ENCODE data around the gene CCDC144A.
"Not testable (repeated sequence)": the region's sequence is repeated elsewhere in the genome, so short reads cannot be mapped to it uniquely, and the experiment has no call there.

The CCDC144A gene

DNA sequence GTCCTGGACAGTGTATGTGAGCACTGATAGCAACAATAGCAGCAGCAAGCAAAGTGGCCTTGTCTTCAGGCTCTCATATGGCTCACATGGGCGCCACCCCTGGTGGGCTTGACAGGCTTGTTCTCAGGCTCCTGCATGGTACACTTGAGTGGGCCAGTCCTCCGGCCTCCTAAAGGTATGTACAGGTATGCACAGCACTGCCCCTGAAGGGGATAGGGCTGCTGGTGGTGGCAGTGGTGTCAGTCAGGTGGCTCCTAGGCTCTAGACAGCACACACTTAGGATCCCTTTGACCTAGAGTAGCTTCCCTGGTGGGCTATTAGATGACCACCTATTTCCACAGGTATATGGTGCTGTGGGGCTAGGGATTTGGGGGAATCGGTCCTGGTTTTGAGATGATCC lies 67.5 kb downstream of the CCDC144A start:
- DNase-seq (ENCODE audit: low spot score), result not testable (repeated sequence)

DNA sequence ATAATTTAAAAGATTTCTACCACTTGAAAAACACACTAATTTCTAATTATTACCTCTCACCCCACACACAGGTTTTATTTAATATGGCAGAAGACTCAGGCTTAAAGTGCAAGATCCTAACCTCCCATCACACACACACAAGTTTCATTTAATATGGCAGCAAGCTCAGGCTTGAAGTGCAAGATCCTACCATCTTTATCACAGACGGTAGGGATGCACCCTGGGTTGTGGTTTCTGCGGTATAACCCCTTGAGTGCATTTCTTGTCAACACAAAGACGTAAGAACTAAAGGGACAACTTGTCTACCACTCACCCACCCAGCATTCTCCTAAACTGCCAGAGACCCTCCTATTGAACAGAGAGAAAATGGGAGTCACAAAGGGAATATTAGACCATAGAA lies 68.1 kb downstream of the CCDC144A start:
- DNase-seq (ENCODE audit: low spot score), result not testable (repeated sequence)

DNA sequence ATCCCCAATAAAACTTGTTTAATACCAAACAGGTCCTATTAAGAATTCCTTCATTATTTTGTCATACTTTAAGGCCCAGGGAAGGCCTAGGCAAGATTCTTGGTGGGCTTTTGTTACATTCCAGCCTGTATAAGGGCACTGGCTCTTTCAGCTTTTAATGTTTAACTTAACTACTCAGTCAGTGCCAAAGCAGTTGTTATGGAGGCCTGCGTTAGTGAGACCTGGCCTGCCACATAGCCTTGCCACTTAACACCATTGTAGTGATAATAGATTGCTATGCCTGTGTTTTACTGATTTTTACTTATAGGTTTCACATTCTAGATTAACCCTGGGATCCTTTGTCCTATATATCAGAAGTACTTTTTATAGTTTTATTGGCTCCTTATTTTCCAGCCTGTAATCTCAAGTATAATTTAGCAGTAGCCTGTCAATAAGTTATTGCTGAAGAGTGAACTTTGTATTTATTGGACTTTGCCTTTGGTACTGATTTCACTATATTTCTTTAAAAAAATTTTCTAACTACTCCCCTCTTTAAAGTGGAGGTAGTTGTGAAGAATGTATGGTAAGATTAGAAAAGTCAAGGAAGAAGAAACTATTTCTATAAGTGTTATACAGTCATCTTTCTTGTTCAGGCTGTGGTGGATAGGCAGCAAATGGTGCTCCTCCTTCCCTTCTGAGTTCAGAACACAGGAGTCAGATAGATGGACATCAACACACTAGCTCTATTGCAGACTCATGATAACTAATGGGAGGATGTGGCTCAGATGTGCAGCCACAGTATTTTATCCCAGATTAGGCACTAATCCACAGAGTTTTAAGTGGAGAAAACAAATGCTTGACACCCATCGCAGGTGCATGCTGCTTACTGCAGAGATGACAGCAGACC lies 78.5 kb downstream of the CCDC144A start:
- DNase-seq (ENCODE audit: low spot score), result not testable (repeated sequence)

DNA sequence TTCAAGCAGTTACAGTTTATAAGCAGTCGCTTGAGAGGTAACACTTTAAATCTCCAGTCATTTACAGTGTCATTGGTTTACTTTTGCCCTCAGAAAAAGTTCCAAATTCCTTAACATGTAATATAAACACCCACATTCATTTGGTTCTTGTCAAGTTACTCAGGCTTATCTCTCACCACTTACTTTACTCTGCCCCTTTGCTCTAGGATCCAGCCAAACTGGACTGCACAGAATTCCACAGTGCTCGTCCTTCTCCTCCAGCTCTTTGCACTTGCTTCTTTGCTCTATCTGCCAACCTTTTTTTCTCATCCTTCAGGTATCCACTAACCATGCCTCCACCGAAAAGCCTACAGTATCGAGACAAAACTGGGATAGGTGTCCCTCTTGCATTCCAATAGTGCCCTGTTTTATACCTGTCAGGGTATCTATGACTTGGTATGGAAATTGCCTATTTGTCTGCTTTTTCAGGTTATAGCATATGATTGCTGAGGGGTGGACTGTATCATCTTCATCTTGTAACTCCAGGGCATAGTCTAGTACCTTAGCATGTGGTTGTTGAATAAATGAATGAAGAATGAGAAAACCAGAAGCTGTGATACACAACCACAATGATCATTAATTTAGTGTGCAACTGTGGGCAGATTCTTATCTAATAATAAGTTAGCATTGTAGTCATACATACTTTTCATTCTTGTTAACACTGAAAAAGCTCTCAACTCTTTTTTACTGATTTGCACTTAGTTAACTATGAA lies 82.5 kb downstream of the CCDC144A start:
- DNase-seq (ENCODE audit: low spot score), result not testable (repeated sequence)

DNA sequence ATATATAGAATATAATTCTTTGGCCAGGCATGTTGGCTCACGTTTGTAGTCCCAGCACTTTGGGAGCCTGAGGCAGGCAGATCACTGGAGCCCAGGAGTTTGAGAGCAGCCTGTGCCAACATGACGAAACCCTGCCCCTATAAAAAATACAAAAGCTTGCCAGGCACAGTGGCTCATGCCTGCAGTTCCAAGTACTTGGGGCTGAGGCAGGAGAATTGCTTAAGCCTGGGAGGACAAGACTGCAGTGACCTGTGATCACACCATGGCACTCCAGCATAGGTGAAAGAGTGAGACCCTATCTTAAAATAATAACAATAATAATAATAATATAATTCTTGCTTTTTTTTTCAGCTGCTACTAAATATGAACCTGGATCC lies 83.1 kb downstream of the CCDC144A start:
- DNase-seq (ENCODE audit: low spot score), result not testable (repeated sequence)

DNA sequence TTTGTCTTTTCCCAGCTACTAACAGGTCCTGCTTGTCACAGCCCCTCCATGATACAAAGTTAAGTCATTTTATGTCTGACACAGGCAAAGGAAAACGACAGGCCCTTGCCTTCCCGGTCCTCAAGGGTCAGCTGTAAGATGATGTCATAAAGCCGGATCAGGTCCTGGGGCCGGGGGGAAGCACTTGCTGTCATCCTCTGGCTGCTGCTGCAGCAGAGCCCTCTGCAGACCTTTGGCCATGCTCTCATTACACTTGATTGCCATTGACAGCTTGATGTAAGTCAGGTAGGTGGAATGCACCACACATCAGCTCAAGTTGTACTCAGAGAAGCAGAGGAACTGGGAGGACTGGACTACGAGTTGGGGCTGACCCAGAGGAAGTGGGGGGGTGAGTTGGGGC lies 97.8 kb downstream of the CCDC144A start:
- DNase-seq (ENCODE audit: low spot score), result peak; percentile 1

DNA sequence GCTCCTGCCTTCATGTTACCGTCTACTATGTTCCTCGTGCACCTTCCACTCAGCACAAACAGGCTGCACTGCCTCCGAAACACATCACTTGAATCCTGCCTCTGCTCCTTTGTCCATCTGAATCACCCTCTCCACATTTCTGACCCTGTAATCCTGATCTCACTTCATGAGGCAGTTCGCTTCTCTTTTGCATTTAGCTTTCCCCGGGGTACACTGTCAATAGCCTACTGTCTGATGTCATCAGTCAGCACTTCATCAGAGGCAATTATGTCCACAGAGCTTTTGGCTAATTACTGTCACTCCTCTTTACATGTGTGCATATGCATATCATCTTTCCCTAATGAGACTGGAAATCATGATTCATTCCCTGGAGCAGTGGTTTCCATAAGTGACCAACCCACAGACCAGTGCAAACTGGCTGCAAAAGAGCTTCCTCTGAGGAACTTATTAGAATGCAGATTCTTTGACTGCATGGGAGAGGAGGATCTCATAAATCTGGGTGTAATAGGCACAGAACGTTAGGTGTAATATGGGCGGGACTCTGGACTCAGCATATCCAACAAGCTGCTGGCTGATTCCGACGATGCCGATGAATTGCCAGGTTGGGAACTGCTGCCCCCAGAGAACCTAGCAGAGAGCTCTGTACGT lies 99.0 kb downstream of the CCDC144A start:
- DNase-seq (ENCODE audit: low spot score), result not testable (repeated sequence)

DNA sequence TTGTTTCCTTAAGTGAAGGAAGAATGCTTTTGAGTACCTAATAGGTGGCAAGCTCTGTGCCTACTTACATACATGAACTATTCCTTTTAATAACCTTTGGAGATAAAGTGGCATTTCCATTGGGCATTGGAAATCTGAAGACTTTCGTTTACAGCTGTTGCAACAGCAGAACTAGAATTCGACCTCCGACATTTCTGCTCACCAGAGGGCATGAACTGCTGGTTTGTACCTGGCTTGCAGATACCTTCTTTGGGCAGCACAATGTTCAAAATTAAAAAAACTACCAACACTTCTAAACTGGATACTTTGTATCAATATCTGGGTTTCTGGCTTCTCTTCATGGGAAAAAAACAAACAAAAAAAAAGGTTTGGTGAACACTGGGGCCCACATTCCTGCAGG lies 99.6 kb downstream of the CCDC144A start:
- DNase-seq (ENCODE audit: low spot score), result not testable (repeated sequence)

DNA sequence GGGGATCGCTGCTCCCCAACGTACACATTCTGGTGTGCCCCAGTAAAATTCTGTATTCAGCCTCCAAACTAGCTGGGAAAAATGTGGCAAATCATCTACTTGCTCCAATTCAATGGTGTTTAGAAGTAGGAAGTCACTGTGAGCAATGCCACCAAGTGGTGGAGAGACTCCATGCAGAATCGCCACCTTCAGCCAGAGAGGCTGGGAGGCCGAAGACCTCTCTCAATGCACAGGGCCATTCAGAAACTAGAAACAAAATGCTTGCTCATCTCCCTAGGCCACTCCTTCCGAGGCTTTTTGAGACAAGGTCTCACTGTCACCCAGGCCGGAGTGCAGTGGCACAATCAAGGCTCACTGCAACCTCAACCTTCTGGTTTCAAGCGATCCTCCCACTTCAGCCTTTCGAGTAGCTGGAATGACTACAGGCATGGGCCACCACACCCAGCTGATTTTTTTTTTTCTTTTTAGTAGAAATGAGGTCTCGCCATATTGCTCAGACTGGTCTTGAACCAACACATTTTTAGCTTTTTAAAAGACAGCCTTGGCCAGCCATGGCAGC lies 100.4 kb downstream of the CCDC144A start:
- not testable (repeated sequence) for DNase-seq (ENCODE audit: low spot score)

DNA sequence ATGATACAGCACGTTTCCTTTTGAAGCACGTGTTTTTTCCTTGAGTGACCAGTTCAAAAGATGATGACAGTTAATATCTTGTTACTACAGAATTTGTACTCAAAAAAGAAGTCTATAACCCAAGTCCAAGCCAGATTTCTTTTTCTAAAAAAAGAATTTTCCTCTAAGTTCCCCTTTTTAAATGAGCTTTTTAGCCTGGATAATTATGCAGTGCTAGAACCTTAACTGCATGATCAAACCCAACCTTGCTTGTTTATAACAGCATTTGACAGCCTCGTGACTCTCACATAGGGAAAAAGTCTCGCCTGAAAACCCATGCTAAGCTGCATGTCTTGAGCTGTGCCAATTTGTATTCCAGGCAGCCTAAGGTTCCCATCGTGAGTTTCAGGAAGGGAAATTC lies 104.2 kb downstream of the CCDC144A start:
- DNase-seq (ENCODE audit: low spot score), result not testable (repeated sequence)

DNA sequence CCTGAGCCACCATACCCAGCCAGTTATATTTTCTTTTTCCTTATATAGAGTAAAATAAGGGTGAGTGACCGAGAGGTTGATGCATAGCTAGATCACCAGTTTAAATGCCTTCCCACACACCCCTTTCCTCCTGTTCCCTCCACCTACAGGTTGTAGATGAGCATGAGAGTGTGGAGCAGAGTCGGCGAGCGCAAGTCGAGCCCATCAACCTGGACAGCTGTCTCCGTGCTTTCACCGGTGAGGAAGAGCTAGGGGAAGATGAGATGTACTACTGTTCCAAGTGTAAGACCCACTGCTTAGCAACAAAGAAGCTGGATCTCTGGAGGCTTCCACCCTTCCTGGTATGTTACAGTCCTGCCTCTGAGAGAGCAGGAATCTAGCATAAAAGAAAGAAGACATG lies 105.9 kb downstream of the CCDC144A start:
- not testable (repeated sequence) for DNase-seq (ENCODE audit: low spot score)

DNA sequence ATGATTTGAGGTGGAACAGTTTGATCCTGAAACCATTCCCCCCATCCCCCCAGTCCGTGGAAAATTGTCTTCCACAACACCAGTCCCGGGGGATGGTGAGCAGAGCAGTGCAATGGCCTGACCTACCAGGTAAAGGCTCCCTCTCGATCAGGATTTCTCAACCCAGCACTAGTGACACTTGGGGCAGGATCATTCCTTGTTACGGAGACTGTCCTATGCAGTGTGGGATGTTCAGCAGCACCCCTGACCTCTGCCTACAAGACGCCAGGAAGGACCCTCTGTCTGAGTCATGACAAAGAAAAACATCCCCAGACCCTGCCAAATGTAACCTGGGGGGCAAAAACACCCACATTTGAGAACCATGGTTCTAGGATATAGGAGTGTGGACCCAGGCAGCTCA lies 114.8 kb downstream of the CCDC144A start:
- not testable (repeated sequence) for DNase-seq (ENCODE audit: low spot score)

DNA sequence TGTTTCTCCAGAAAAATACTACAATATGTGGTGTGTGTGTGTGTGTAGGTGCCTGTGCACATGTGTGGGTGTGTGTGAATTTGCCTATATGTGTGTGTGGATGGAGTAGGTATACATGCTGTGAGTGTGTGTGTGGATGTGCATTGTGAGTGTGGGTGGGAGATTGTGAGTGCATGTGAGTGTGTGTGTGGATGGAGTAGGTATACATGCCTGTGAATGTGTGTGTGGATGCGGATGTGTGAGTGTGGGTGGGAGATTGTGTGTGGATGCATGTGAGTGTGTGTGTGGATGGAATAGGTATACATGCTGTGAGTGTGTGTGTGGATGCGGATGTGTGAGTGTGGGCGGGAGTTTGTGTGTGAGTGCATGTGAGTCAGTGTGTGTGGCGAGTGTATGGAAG lies 116.6 kb downstream of the CCDC144A start:
- DNase-seq (ENCODE audit: low spot score), result not testable (repeated sequence)

DNA sequence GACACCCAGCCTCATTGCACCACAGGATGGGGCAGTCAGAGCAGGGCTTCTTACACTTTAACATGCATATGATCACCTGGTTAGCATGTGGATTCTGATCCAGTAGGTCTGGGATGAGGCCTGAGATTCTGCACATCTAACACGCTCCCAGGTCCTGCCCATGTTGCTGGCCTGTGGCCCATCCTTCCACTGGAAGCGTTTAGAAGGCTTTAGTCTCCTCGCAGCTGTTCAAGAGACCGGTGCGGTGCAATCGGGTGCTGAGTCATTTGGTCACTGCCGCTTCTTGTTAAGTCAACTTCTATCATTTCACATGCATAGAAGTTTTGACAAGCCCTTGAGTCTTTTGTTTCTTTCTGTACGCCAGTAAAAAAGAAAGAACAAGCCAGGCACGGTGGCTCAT lies 117.6 kb downstream of the CCDC144A start:
- DNase-seq (ENCODE audit: low spot score), result not testable (repeated sequence)

DNA sequence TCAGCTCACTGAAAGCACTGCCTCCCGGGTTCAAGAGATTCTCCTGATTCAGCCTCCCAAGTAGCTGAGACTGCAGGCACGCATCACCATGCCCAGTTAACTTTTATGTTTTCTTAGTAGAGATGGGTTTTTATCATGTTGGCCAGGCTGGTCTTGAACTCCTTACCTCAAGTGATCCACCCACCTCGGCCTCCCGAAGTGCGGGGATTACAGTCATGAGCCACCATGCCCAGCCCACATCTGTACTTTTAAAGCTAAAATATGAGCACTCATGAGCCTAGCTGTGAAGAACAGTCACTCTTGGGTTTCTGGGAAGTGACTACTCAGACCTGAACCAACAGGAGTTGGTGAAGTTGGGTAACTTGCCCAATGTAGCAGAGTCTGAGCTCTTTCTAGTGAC lies 120.2 kb downstream of the CCDC144A start:
- not testable (repeated sequence) for DNase-seq (ENCODE audit: low spot score)

DNA sequence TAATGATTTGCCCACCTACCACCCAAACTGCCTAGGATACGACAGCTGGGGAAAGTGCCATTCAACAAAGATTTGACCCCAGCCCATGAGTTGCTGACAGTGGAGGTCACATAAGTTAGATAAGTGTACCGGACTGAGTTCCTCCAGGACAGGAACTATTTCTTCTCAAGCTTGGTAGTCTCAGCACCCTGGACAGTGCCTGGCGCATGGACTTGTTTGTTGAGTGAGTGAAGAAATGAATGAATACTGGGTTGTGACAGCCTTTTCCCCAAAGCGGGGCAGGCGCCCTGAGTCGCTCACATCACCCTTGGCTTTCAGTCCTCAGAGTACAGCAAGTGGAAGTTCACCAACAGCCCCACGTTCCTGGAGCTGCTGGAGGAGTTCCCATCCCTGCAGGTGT lies 122.1 kb downstream of the CCDC144A start:
- peak; percentile 46 for DNase-seq (ENCODE audit: low spot score)

DNA sequence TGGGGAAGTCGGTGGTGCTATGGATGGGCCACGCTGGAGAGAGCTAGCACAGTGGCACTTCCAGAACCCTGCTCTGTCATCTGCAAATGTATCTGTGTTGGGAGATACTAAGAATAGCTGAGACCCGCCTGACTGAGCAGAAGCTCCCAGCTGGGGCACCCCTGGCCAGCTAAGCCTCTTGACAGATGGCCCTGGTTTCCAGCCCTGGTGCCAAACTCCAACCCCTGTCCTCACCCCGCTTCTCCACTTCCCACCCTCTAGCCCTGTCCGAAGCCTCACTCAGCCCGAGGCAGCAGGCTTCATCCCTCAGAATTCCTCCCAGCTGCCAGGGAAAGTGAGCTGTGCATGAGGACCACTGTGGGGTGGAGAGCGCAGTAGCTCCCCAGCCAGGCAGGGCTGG lies 124.4 kb downstream of the CCDC144A start:
- DNase-seq (ENCODE audit: low spot score), result peak; percentile 10

DNA sequence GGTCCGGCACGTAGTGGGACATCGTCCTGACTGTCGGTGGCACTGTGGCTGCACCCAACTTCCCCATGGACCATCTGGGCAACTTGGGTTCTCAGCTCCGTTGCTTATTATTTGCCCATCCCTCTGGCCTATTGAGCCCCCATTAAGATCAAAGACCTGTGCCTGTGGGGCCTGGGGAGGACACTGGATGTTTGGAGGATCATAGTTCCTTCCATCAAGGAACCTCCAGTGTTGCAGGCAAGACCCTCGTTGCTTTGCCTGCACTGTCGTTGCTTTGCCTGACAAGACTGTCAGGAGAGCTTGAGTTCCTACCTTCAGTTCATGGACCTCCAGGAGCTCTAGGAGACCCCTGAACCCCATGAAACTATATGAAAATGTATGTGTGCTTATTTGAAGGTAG lies 127.2 kb downstream of the CCDC144A start:
- DNase-seq (ENCODE audit: low spot score), result no peak

DNA sequence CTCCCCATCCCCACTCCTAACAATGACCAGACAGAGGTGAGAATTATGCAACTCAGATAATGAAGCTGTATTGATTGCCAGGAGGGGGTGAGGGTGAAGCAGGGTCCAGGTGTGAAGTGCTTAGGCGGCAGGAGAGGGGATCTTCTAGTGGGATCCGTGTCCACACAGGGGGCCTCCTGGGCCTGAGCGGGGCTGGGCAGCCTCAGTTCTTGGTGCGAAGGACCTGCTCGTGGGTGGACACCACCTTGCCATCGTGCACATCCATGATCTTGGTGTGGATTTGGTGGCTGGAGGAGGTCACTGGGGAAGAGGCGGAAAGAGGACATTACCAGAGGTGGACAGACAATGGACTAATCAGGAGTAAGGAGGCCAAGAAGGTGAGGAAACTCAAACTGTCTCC lies 127.9 kb downstream of the CCDC144A start:
- DNase-seq (ENCODE audit: low spot score), result not testable (repeated sequence)

DNA sequence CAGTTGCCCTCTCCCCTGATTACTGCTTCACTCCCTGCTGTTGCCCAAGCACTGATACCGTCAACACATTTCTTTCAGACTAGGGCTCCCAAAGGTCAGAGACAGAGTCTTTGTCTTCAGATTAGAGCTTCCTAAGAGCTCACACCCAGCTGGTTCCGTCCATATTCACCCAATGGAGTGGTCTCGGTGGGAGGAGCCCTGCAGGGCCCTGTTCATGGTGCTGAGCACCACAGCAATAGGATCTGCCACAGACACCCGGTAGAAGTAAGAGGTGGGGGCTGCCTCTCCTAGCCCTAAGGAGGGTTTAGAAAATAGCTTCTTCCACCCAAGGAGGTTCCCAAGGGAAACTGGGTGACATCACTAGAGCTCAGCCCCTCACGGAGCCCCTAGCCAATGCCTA lies 128.3 kb downstream of the CCDC144A start:
- DNase-seq (ENCODE audit: low spot score), result peak; percentile 36

DNA sequence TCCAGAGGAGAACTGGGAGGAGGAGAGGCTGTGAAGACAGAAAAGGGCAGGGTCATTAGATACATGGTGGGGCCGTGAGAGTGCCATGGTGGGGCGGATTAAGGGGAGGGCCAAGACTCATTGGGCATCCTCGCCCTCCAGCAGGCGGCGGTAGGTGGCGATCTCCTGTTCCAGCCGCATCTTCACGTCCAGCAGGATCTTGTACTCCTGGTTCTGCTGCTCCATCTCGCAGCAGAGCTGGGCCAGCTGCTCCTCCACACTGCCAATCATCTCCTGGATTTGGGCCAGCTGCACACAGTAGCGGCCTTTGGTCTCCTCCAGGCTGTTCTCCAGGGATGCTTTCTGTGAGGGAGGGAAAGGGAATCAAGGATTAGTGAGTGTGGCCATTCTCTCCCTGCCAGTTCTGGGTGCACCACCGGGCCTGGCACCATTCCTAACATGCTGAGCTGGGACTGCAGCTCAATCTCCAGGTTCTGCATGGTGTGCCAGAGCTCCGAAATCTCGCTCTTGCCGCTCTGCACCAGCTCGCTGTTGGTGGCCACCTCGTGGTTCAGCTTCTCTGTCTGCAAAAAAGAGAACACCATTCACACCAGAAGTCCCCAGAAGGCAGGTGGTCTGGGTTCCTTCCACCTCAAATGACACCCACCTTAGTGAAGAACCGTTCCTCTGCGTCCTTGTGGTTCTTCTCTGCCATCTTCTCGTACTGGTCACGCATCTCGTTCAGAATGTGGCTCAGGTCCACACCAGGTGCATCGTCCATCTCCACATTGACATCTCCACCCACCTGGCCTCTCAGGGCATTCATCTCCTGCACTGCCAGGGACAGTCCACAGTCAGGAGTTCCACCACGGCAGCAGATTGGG lies 129.0 kb downstream of the CCDC144A start:
- no peak for DNase-seq (ENCODE audit: low spot score)

Data from iPS-NIHi11 (cell line).